HG02763 (cell line): ENCODE data around the gene RPA3.
A peak's percentile ranks its signal among the peaks of the same experiment; 100 is the strongest.

Source experiments
- ATAC-seq: cut with Tn5 transposase; IDR thresholded peaks from one replicate; pipeline ENCODE4 v1.9.1; 2021; ENCODE audit warnings: mild to moderate bottlenecking, moderate library complexity; ENCODE audit not compliant: unreplicated experiment

RPA3 gene

GRCh38 chr7:7718492-7718891 lies at the start of gene RPA3:
Gene RPA3, minus strand, starts transcription at chr7:7718607. Its CDS starts 78,189 bp downstream, at chr7:7640418.
- ATAC-seq = no peak

- no peak for ATAC-seq
These were observed 48.3 kb upstream of the RPA3 start for GRCh38 chr7:7766671-7767070.

- ATAC-seq = peak; percentile 60
These were observed 47.0 kb upstream of the RPA3 start for GRCh38 chr7:7765422-7765821.

GRCh38 chr7:7764520-7765396 lies 46.4 kb upstream of the RPA3 start:
- ATAC-seq = no peak

GRCh38 chr7:7761974-7762779 lies 43.8 kb upstream of the RPA3 start:
- no peak for ATAC-seq

GRCh38 chr7:7761340-7761973 lies 43.0 kb upstream of the RPA3 start:
- no peak for ATAC-seq

GRCh38 chr7:7757576-7757975 lies 39.2 kb upstream of the RPA3 start:
- no peak for ATAC-seq

- no peak for ATAC-seq
These were observed 38.2 kb upstream of the RPA3 start for GRCh38 chr7:7756577-7756976.

- ATAC-seq = no peak
These were observed 33.1 kb upstream of the RPA3 start for GRCh38 chr7:7751243-7752092.

- no peak for ATAC-seq
These were observed 32.3 kb upstream of the RPA3 start for GRCh38 chr7:7750571-7751242.

- no peak for ATAC-seq
These were observed 28.1 kb upstream of the RPA3 start for GRCh38 chr7:7746458-7746857.

GRCh38 chr7:7745966-7746365 lies 27.6 kb upstream of the RPA3 start:
- no peak for ATAC-seq

GRCh38 chr7:7745258-7745657 lies 26.9 kb upstream of the RPA3 start:
- ATAC-seq = no peak

- no peak for ATAC-seq
These were observed 23.8 kb upstream of the RPA3 start for GRCh38 chr7:7742223-7742622.

- ATAC-seq = no peak
These were observed 21.6 kb upstream of the RPA3 start for GRCh38 chr7:7740037-7740355.

GRCh38 chr7:7739204-7740036 lies 21.0 kb upstream of the RPA3 start:
- ATAC-seq = no peak

GRCh38 chr7:7738622-7739021 lies 20.2 kb upstream of the RPA3 start:
- ATAC-seq = no peak

GRCh38 chr7:7738177-7738576 lies 19.8 kb upstream of the RPA3 start:
- no peak for ATAC-seq

- ATAC-seq = no peak
These were observed 19.3 kb upstream of the RPA3 start for GRCh38 chr7:7737674-7738073.
